Astrocyte (in vitro differentiated cells and primary cell): ENCODE data around the gene DNAJC13.

Experiments used
- EZH2 ChIP-seq: IDR thresholded peaks from 2 replicates; pipeline ENCODE4 v1.6.1; 2012; ENCODE audit warnings: mild to moderate bottlenecking, low read length, inconsistent platforms; ENCODE audit not compliant: insufficient read depth
- TF ChIP-seq, protein P1 (sequence below): IDR thresholded peaks from 2 replicates; pipeline ENCODE4 v1.5.1; 2011; ENCODE audit warnings: low read depth, mild to moderate bottlenecking, inconsistent platforms, low read length, moderate library complexity; ENCODE audit not compliant: insufficient read depth

DNA sequence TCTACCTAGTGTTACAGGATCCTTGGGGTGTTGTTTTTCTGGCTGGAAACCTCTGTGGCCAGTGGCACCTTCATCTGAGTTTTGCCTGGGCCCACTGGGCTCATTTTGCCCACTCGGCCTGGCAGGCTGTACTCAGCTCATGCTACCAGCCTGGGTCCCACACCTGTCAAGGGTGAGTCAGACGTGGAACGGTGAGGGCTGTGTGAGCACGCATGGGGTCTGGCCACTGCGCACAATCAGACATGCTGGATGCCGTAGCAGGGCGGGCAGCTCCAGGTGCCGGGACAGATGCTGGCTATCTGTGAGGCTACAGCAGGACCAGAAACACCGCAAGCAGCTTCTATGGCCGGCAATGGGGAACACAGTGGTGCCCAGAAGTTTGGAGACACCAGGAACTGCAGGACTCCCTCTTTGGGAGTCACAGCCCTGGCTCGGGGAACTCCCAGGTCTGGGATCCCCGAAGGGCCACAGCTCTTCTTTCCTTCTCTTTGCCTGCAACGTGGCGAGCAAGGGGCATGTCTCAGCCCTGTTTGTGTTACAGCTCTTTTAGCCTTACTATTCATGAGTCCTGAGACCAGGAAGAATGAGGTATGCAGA lies 35.9 kb upstream of the DNAJC13 start:
- no peak for TF ChIP-seq EZH2
- TF ChIP-seq, protein P1, sequence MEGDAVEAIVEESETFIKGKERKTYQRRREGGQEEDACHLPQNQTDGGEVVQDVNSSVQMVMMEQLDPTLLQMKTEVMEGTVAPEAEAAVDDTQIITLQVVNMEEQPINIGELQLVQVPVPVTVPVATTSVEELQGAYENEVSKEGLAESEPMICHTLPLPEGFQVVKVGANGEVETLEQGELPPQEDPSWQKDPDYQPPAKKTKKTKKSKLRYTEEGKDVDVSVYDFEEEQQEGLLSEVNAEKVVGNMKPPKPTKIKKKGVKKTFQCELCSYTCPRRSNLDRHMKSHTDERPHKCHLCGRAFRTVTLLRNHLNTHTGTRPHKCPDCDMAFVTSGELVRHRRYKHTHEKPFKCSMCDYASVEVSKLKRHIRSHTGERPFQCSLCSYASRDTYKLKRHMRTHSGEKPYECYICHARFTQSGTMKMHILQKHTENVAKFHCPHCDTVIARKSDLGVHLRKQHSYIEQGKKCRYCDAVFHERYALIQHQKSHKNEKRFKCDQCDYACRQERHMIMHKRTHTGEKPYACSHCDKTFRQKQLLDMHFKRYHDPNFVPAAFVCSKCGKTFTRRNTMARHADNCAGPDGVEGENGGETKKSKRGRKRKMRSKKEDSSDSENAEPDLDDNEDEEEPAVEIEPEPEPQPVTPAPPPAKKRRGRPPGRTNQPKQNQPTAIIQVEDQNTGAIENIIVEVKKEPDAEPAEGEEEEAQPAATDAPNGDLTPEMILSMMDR = no peak
